Measurements from ENCODE around the gene HACD4.

Gene HACD4

GRCh38 chr9:21037278-21037677, 5.8 kb upstream of the HACD4 start:
- Histone ChIP-seq H3K9me3 (no peaks in the 10 kb centered on the region), H3K36me3 (replicated peaks) (no peaks in the 10 kb centered on the region), H3K27me3 (ENCODE audit: low read depth) (no peaks in the 10 kb centered on the region), H3K4me3 (no peak overlapping the region), H3K4me1 (no peaks in the 10 kb centered on the region)
- in situ Hi-C loops (cut with MboI; ENCODE audit: low sequenced_read_pairs): no loop called here
- no peak for DNase-seq (ENCODE audit: low spot score in 2 of 2)

GRCh38 chr9:21031808-21032183, 356 bp upstream of the HACD4 start:
- no peak for DNase-seq (ENCODE audit: low spot score in 2 of 2)
- Histone ChIP-seq H3K9me3 (no peaks in the 10 kb centered on the region), H3K27me3 (ENCODE audit: low read depth) (no peaks in the 10 kb centered on the region), H3K36me3 (replicated peaks) (no peaks in the 10 kb centered on the region), H3K4me1 (peaks cover 4% of the 10 kb centered on the region; the same call in 1 of the 2 replicates), H3K4me3 (peak overlapping the region; percentile 5; the same call in 1 of the 2 replicates)
- in situ Hi-C loops (cut with MboI; ENCODE audit: low sequenced_read_pairs): no loop called here

- DNase-seq (ENCODE audit: low spot score in 2 of 2): no peak
- Histone ChIP-seq H3K4me1 (peaks cover 4% of the 10 kb centered on the region), H3K27me3 (ENCODE audit: low read depth) (peaks cover 6% of the 10 kb centered on the region; the same call in 1 of the 2 replicates), H3K4me3 (no peak overlapping the region), H3K9me3 (no peaks in the 10 kb centered on the region), H3K36me3 (replicated peaks) (no peaks in the 10 kb centered on the region)
- in situ Hi-C loops (cut with MboI; ENCODE audit: low sequenced_read_pairs): no loop called here
Measured at GRCh38 chr9:21030389-21031035, 928 bp downstream of the HACD4 start.

- Histone ChIP-seq H3K9me3 (no peaks in the 10 kb centered on the region), H3K4me1 (peaks cover 4% of the 10 kb centered on the region), H3K27me3 (ENCODE audit: low read depth) (peaks cover 6% of the 10 kb centered on the region; the same call in 1 of the 2 replicates), H3K4me3 (no peak overlapping the region), H3K36me3 (replicated peaks) (no peaks in the 10 kb centered on the region)
- no peak for DNase-seq (ENCODE audit: low spot score in 2 of 2)
- in situ Hi-C loops (cut with MboI; ENCODE audit: low sequenced_read_pairs): no loop called here
Measured at GRCh38 chr9:21029661-21030060, 1.8 kb downstream of the HACD4 start.

GRCh38 chr9:21028466-21028865, 3.0 kb downstream of the HACD4 start:
- Histone ChIP-seq H3K27me3 (ENCODE audit: low read depth) (peaks cover 6% of the 10 kb centered on the region; the same call in 1 of the 2 replicates), H3K4me3 (no peak overlapping the region), H3K36me3 (replicated peaks) (no peaks in the 10 kb centered on the region), H3K4me1 (peaks cover 4% of the 10 kb centered on the region), H3K9me3 (no peaks in the 10 kb centered on the region)
- in situ Hi-C loops (cut with MboI; ENCODE audit: low sequenced_read_pairs): no loop called here
- DNase-seq (ENCODE audit: low spot score in 2 of 2): no peak

GRCh38 chr9:21027295-21027694, 4.1 kb downstream of the HACD4 start:
- H3K4me1 ChIP-seq: peaks cover 4% of the 10 kb centered on the region
- no peaks in the 10 kb centered on the region for H3K9me3 ChIP-seq
- no peak for DNase-seq (ENCODE audit: low spot score in 2 of 2)
- in situ Hi-C loops (cut with MboI; ENCODE audit: low sequenced_read_pairs): no loop called here
- no peak overlapping the region for H3K4me3 ChIP-seq
- peaks cover 6% of the 10 kb centered on the region; the same call in 1 of the 2 replicates for H3K27me3 ChIP-seq (ENCODE audit: low read depth)
- no peaks in the 10 kb centered on the region for H3K36me3 ChIP-seq (replicated peaks)

GRCh38 chr9:21023861-21024260, 7.6 kb downstream of the HACD4 start:
- DNase-seq (ENCODE audit: low spot score in 2 of 2): no peak
- peaks cover 6% of the 10 kb centered on the region; the same call in 1 of the 2 replicates for H3K27me3 ChIP-seq (ENCODE audit: low read depth)
- H3K36me3 ChIP-seq (replicated peaks): no peaks in the 10 kb centered on the region
- H3K4me1 ChIP-seq: peaks cover 2% of the 10 kb centered on the region
- H3K4me3 ChIP-seq: no peak overlapping the region
- no peaks in the 10 kb centered on the region for H3K9me3 ChIP-seq
- in situ Hi-C loops (cut with MboI; ENCODE audit: low sequenced_read_pairs): no loop called here

GRCh38 chr9:21018177-21018576, 13.3 kb downstream of the HACD4 start:
- Histone ChIP-seq H3K27me3 (ENCODE audit: low read depth) (no peaks in the 10 kb centered on the region), H3K9me3 (no peaks in the 10 kb centered on the region), H3K36me3 (replicated peaks) (no peaks in the 10 kb centered on the region), H3K4me1 (peaks cover 20% of the 10 kb centered on the region), H3K4me3 (no peak overlapping the region)
- in situ Hi-C loops (cut with MboI; ENCODE audit: low sequenced_read_pairs): no loop called here
- DNase-seq (ENCODE audit: low spot score in 2 of 2): no peak

GRCh38 chr9:21016701-21017491, 14.5 kb downstream of the HACD4 start:
- no peak for DNase-seq (ENCODE audit: low spot score in 2 of 2)
- Histone ChIP-seq H3K27me3 (ENCODE audit: low read depth) (no peaks in the 10 kb centered on the region), H3K4me1 (peaks cover 20% of the 10 kb centered on the region), H3K36me3 (replicated peaks) (no peaks in the 10 kb centered on the region), H3K9me3 (no peaks in the 10 kb centered on the region), H3K4me3 (no peak overlapping the region)
- in situ Hi-C loops (cut with MboI; ENCODE audit: low sequenced_read_pairs): no loop called here

GRCh38 chr9:21015995-21016394, 15.4 kb downstream of the HACD4 start:
- in situ Hi-C loops (cut with MboI; ENCODE audit: low sequenced_read_pairs): no loop called here
- Histone ChIP-seq H3K36me3 (replicated peaks) (no peaks in the 10 kb centered on the region), H3K27me3 (ENCODE audit: low read depth) (no peaks in the 10 kb centered on the region)

GRCh38 chr9:21015129-21015815, 16.2 kb downstream of the HACD4 start:
- Histone ChIP-seq H3K4me3 (no peak overlapping the region), H3K4me1 (peaks cover 20% of the 10 kb centered on the region), H3K9me3 (no peaks in the 10 kb centered on the region), H3K36me3 (replicated peaks) (no peaks in the 10 kb centered on the region), H3K27me3 (ENCODE audit: low read depth) (no peaks in the 10 kb centered on the region)
- in situ Hi-C loops (cut with MboI; ENCODE audit: low sequenced_read_pairs): no loop called here
- DNase-seq (ENCODE audit: low spot score in 2 of 2): peak; percentile 60 to 82

More at GRCh38 chr9:21015995-21016394, 15.4 kb downstream of the HACD4 start:
- Histone ChIP-seq H3K4me1 (peaks cover 20% of the 10 kb centered on the region), H3K9me3 (no peaks in the 10 kb centered on the region), H3K4me3 (no peak overlapping the region)
- DNase-seq (ENCODE audit: low spot score in 2 of 2): no peak

- no peak for DNase-seq (ENCODE audit: low spot score in 2 of 2)
- in situ Hi-C loops (cut with MboI; ENCODE audit: low sequenced_read_pairs): no loop called here
- Histone ChIP-seq H3K27me3 (ENCODE audit: low read depth) (no peaks in the 10 kb centered on the region), H3K4me1 (no peaks in the 10 kb centered on the region), H3K9me3 (no peaks in the 10 kb centered on the region), H3K4me3 (no peak overlapping the region), H3K36me3 (replicated peaks) (no peaks in the 10 kb centered on the region)
Measured at GRCh38 chr9:21002040-21002439, 29.4 kb downstream of the HACD4 start.

- no peaks in the 10 kb centered on the region for H3K4me1 ChIP-seq
- DNase-seq (ENCODE audit: low spot score in 2 of 2): no peak
- no peaks in the 10 kb centered on the region for H3K27me3 ChIP-seq (ENCODE audit: low read depth)
- no peaks in the 10 kb centered on the region for H3K36me3 ChIP-seq (replicated peaks)
- H3K4me3 ChIP-seq: no peak overlapping the region
- no peaks in the 10 kb centered on the region for H3K9me3 ChIP-seq
- in situ Hi-C loops (cut with MboI; ENCODE audit: low sequenced_read_pairs): no loop called here
Measured at GRCh38 chr9:21001581-21001980, 29.9 kb downstream of the HACD4 start.
